Activated CD4-positive, alpha-beta T cell treated with anti-CD3 and anti-CD28 coated beads for 36 hours (primary cell): ENCODE measurements around the gene ERI3. TPM values are rescaled to one million over a fixed set of nuclear protein-coding genes. Genes with fewer than 3 reads are reported as not detected.

Experiments used
- ATAC-seq: fragments of 200-7000 bp; cut with Tn5 transposase; one replicate; pipeline ENCODE4 v1.10.0; 2021; ENCODE audit warnings: mild to moderate bottlenecking, moderate library complexity
- CTCF ChIA-PET: fragments of 350-600 bp; sonication (Branson Sonifier 250); formaldehyde crosslinking; loops from one replicate; lab custom pipeline; 2021; ENCODE audit warnings: antibody characterized with exemption; lab: Charles Lee
- POLR2A ChIA-PET: fragments of 350-600 bp; sonication (Branson Sonifier 250); formaldehyde crosslinking; loops from one replicate; lab custom pipeline; 2021; ENCODE audit warnings: antibody characterized with exemption, inconsistent platforms; lab: Charles Lee
- DNase-seq: peaks from one replicate; pipeline ENCODE4 v3.0.0-alpha.2; 2020
- H3K27ac Mint-ChIP-seq: one replicate; pipeline ENCODE4 v1.8.0; 2021; ENCODE audit warnings: mixed read lengths
- H3K27me3 Mint-ChIP-seq: one replicate; pipeline ENCODE4 v1.8.0; 2021; ENCODE audit warnings: mixed read lengths
- H3K36me3 Mint-ChIP-seq: one replicate; pipeline ENCODE4 v1.8.0; 2021; ENCODE audit warnings: low read depth, mixed read lengths
- H3K4me1 Mint-ChIP-seq: one replicate; pipeline ENCODE4 v1.8.0; 2021; ENCODE audit warnings: mixed read lengths
- H3K4me3 Mint-ChIP-seq: one replicate; pipeline ENCODE4 v1.8.0; 2021; ENCODE audit warnings: mild to moderate bottlenecking, moderate library complexity, mixed read lengths
- H3K9me3 Mint-ChIP-seq: one replicate; pipeline ENCODE4 v1.8.0; 2021; ENCODE audit warnings: low read depth, mixed read lengths
- intact Hi-C, 2 experiments: fragments of 100-400 bp; cut with DNase I in 1 of 2; cut with micrococcal nuclease in 1 of 2; formaldehyde crosslinking; loops; one replicate each; pipeline versions ENCODE4 v1.14.2 to v1.15.1; 2022 to 2024; cut with DNase I, micrococcal nuclease
- total RNA-seq, 2 experiments: library from RNA; stranded (reverse); gene quantifications; one replicate each; pipeline ENCODE4 v1.2.3, GENCODE V29; 2021

Gene ERI3
- total RNA-seq, 2 experiments from 2014 or later, result 36.7 to 41.3 TPM

GRCh38 chr1:44347280-44347679, 7.8 kb downstream of the ERI3 start:
- Mint-ChIP-seq H3K27ac (no peak overlapping the region), H3K4me3 (no peak overlapping the region), H3K9me3 (no peaks in the 10 kb centered on the region), H3K4me1 (peaks cover 13% of the 10 kb centered on the region), H3K27me3 (no peaks in the 10 kb centered on the region), H3K36me3 (no peaks in the 10 kb centered on the region)
- ChIA-PET POLR2A (interaction anchor here (0.7 kb wide), 1 partner anchor 57 kb away, joined by 5 read pairs; no protein-coding TSS in a partner anchor), CTCF (interaction anchor here (0.6 to 2.3 kb wide), 3 partner anchors 9 to 21 kb away, joined by 3 to 5 read pairs (median 3); no protein-coding TSS in a partner anchor)
- ATAC-seq, result no peak
- intact Hi-C loops, result no loop called here
- DNase-seq, result no peak

GRCh38 chr1:44346878-44347277, 8.2 kb downstream of the ERI3 start:
- no peaks in the 10 kb centered on the region for H3K36me3 Mint-ChIP-seq
- H3K9me3 Mint-ChIP-seq, result no peaks in the 10 kb centered on the region
- CTCF ChIA-PET, result interaction anchor here (0.6 to 2.3 kb wide), 4 partner anchors 9 to 25 kb away, joined by 3 to 6 read pairs (median 4); no protein-coding TSS in a partner anchor
- intact Hi-C loops, result no loop called here
- H3K4me3 Mint-ChIP-seq, result no peak overlapping the region
- H3K4me1 Mint-ChIP-seq, result peaks cover 10% of the 10 kb centered on the region
- no peak for DNase-seq
- no peaks in the 10 kb centered on the region for H3K27me3 Mint-ChIP-seq
- POLR2A ChIA-PET, result no interaction called here
- no peak overlapping the region for H3K27ac Mint-ChIP-seq
- ATAC-seq, result no peak

DNA sequence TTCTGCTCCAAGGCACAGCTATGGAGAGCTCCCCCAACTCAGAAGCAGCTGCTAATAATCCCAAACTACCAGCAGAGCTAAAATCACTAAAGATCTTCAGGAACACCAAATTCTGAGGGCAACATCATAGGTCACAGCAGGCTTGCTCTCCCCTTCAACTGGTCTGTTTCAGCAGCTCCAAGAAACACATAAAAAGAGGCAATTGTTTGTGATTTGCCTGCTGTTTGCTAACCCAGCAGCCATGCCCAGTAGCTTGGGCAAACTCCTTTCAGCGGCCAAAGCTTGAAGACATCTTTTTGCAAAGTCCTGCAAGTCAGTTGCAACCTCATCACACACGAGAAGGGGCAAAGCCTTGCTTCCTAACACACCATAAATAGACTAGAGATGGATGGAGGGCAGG, 8.9 kb downstream of the ERI3 start:
- Mint-ChIP-seq H3K4me3 (no peak overlapping the region), H3K9me3 (no peaks in the 10 kb centered on the region), H3K4me1 (peaks cover 9% of the 10 kb centered on the region), H3K36me3 (no peaks in the 10 kb centered on the region), H3K27ac (no peak overlapping the region), H3K27me3 (no peaks in the 10 kb centered on the region)
- POLR2A ChIA-PET, result interaction anchor here (0.6 kb wide), 1 partner anchor 24 kb away, joined by 3 read pairs; no protein-coding TSS in a partner anchor
- ATAC-seq (no peak), DNase-seq (no peak)
- intact Hi-C loops, result no loop called here
- CTCF ChIA-PET, result interaction anchor here (0.5 to 2.3 kb wide), 6 partner anchors 10 to 695 kb away, joined by 3 to 6 read pairs (median 3); no protein-coding TSS in a partner anchor

GRCh38 chr1:44345187-44345775, 9.8 kb downstream of the ERI3 start:
- Mint-ChIP-seq H3K4me1 (peaks cover 7% of the 10 kb centered on the region), H3K36me3 (no peaks in the 10 kb centered on the region), H3K27ac (no peak overlapping the region), H3K9me3 (no peaks in the 10 kb centered on the region), H3K4me3 (no peak overlapping the region), H3K27me3 (no peaks in the 10 kb centered on the region)
- POLR2A ChIA-PET, result interaction anchor here (0.6 kb wide), 1 partner anchor 23 kb away, joined by 3 read pairs; no protein-coding TSS in a partner anchor
- CTCF ChIA-PET, result interaction anchor here (0.6 to 2.3 kb wide), 4 partner anchors 17 to 788 kb away, joined by 3 to 6 read pairs (median 4); no protein-coding TSS in a partner anchor
- no peak for ATAC-seq
- intact Hi-C loops, result no loop called here
- no peak for DNase-seq

DNA sequence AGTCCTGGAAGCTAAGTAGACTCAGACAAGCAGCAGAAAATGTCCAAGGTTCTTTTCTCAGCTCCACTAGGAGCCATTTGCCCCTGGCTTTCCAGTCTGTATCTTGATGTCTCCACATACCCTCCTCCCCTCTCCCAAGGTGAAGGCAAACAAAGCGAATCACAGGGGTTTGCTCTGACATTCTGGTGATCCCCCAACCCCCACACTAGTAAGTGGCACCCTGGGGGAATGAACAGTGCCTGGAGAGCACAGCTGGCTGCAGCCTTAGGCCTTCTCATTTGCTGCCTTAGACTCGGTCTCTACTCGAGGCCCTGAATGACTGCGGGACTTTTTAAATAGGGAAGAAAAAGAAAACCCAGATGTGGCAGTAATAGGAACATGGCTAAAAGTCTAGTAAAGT, 15.3 kb downstream of the ERI3 start:
- no peak overlapping the region for H3K4me3 Mint-ChIP-seq
- no peak overlapping the region for H3K27ac Mint-ChIP-seq
- CTCF ChIA-PET, result interaction anchor here (1.2 to 1.9 kb wide), 2 partner anchors 20 to 245 kb away, joined by 3 to 7 read pairs; no protein-coding TSS in a partner anchor
- ATAC-seq, result no peak
- H3K9me3 Mint-ChIP-seq, result no peaks in the 10 kb centered on the region
- no peak for DNase-seq
- POLR2A ChIA-PET, result no interaction called here
- intact Hi-C loops, result no loop called here
- H3K36me3 Mint-ChIP-seq, result peaks cover 18% of the 10 kb centered on the region
- H3K4me1 Mint-ChIP-seq, result no peaks in the 10 kb centered on the region
- H3K27me3 Mint-ChIP-seq, result no peaks in the 10 kb centered on the region

DNA sequence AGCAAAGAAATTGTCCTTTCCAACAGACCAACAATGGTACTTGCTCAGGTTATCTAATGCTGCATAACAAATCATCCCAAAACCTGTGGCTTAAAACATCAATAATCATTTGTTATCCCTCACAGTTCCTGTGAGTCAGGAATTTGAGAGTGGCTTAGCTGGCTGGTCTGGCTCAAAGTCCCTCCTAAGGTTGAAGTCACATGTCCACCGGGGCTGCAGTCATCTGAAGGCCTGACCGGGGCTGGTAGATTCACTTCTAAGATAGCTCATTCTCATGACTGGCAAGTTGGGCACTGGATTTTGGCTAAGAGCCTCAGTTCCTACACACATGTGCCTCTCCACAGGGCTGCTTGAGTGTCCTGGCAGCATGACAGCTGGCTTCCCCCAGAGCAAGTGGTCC, 16.9 kb downstream of the ERI3 start:
- ATAC-seq (no peak), DNase-seq (no peak)
- H3K36me3 Mint-ChIP-seq, result peaks cover 21% of the 10 kb centered on the region
- H3K4me1 Mint-ChIP-seq, result no peaks in the 10 kb centered on the region
- intact Hi-C loops, result no loop called here
- H3K27ac Mint-ChIP-seq, result no peak overlapping the region
- no peaks in the 10 kb centered on the region for H3K27me3 Mint-ChIP-seq
- H3K4me3 Mint-ChIP-seq, result no peak overlapping the region
- no peaks in the 10 kb centered on the region for H3K9me3 Mint-ChIP-seq
- POLR2A ChIA-PET, result no interaction called here
- CTCF ChIA-PET, result interaction anchor here (0.8 to 1.9 kb wide), 5 partner anchors 11 to 120 kb away, joined by 4 to 7 read pairs (median 5); no protein-coding TSS in a partner anchor

GRCh38 chr1:44336668-44337067, 18.4 kb downstream of the ERI3 start:
- Mint-ChIP-seq H3K4me3 (no peak overlapping the region), H3K4me1 (no peaks in the 10 kb centered on the region), H3K9me3 (no peaks in the 10 kb centered on the region), H3K27ac (no peak overlapping the region), H3K36me3 (peaks cover 21% of the 10 kb centered on the region), H3K27me3 (no peaks in the 10 kb centered on the region)
- ChIA-PET POLR2A (no interaction called here), CTCF (interaction anchor here (1.2 kb wide), 1 partner anchor 14 kb away, joined by 3 read pairs; no protein-coding TSS in a partner anchor)
- DNase-seq, result no peak
- no peak for ATAC-seq
- intact Hi-C loops, result no loop called here

GRCh38 chr1:44334968-44335367, 20.1 kb downstream of the ERI3 start:
- ATAC-seq (no peak), DNase-seq (no peak)
- CTCF ChIA-PET, result interaction anchor here (0.7 to 0.9 kb wide), 2 partner anchors 15 to 1155 kb away, joined by 3 read pairs; no protein-coding TSS in a partner anchor
- Mint-ChIP-seq H3K9me3 (no peaks in the 10 kb centered on the region), H3K27ac (no peak overlapping the region), H3K27me3 (no peaks in the 10 kb centered on the region), H3K4me3 (no peak overlapping the region), H3K36me3 (peaks cover 21% of the 10 kb centered on the region), H3K4me1 (no peaks in the 10 kb centered on the region)
- POLR2A ChIA-PET, result no interaction called here
- intact Hi-C loops, result no loop called here

GRCh38 chr1:44333376-44333775, 21.7 kb downstream of the ERI3 start:
- Mint-ChIP-seq H3K27ac (no peak overlapping the region), H3K4me1 (no peaks in the 10 kb centered on the region), H3K4me3 (no peak overlapping the region), H3K36me3 (peaks cover 14% of the 10 kb centered on the region), H3K27me3 (no peaks in the 10 kb centered on the region), H3K9me3 (no peaks in the 10 kb centered on the region)
- DNase-seq (no peak), ATAC-seq (no peak)
- ChIA-PET CTCF (no interaction called here), POLR2A (no interaction called here)
- intact Hi-C loops, result no loop called here

DNA sequence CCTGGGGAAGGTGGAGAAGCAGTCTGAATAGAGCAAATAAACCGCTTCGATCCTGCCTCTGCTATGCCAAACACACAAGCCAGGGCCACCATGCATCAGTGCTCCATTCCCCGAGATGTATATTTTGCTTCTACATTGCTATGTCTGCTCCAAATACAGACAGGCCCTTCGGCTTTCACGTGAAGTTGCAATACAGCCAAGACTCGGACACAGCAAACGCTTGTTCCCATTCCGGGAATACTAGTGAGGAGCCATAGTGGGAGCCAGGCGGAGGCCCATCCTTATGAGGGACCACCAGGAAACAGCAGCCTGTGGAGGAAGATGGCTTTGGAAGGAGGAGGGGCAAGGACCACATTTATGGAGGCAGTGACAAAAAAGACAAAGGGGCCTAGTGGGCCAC, 22.6 kb downstream of the ERI3 start:
- H3K4me1 Mint-ChIP-seq, result no peaks in the 10 kb centered on the region

GRCh38 chr1:44330935-44331334, 24.1 kb downstream of the ERI3 start:
- Mint-ChIP-seq H3K4me1 (no peaks in the 10 kb centered on the region), H3K36me3 (peaks cover 7% of the 10 kb centered on the region), H3K27ac (no peak overlapping the region), H3K27me3 (no peaks in the 10 kb centered on the region), H3K9me3 (no peaks in the 10 kb centered on the region), H3K4me3 (no peak overlapping the region)
- ChIA-PET POLR2A (interaction anchor here (0.6 kb wide), 1 partner anchor 93 kb away, joined by 3 read pairs; no protein-coding TSS in a partner anchor), CTCF (no interaction called here)
- ATAC-seq (no peak), DNase-seq (no peak)
- intact Hi-C loops, result no loop called here

More for the DNA sequence above, 22.6 kb downstream of the ERI3 start:
- no peak overlapping the region for H3K27ac Mint-ChIP-seq
- ChIA-PET CTCF (no interaction called here), POLR2A (no interaction called here)
- peaks cover 11% of the 10 kb centered on the region for H3K36me3 Mint-ChIP-seq
- intact Hi-C loops, result no loop called here
- H3K27me3 Mint-ChIP-seq, result no peaks in the 10 kb centered on the region
- no peaks in the 10 kb centered on the region for H3K9me3 Mint-ChIP-seq
- H3K4me3 Mint-ChIP-seq, result no peak overlapping the region
- ATAC-seq, result no peak
- no peak for DNase-seq
